GM12874 (cell line): ENCODE measurements around the gene CHAF1A.

ENCODE experiments used
- CTCF ChIP-seq: IDR thresholded peaks from 2 replicates; pipeline ENCODE4 v1.5.1; 2011; ENCODE audit warnings: low read depth, mild to moderate bottlenecking, control low read depth, low read length, moderate library complexity; ENCODE audit not compliant: insufficient read depth

The CHAF1A gene

GRCh38 chr19:4378886-4379285 is 23.6 kb upstream of the CHAF1A start:
- no peak for TF ChIP-seq CTCF

- TF ChIP-seq CTCF, result no peak
Observed at GRCh38 chr19:4379383-4380253, 22.8 kb upstream of the CHAF1A start.

GRCh38 chr19:4380254-4380727 is 22.1 kb upstream of the CHAF1A start:
- TF ChIP-seq CTCF, result no peak

- TF ChIP-seq CTCF, result no peak
Observed at GRCh38 chr19:4385291-4386040, 17.0 kb upstream of the CHAF1A start.

GRCh38 chr19:4386041-4386782 is 16.2 kb upstream of the CHAF1A start:
- no peak for TF ChIP-seq CTCF

GRCh38 chr19:4388337-4389063 is 13.9 kb upstream of the CHAF1A start:
- TF ChIP-seq CTCF, result no peak
